Chondrocyte (in vitro differentiated cells): Measurements from ENCODE around the gene MAGEA10. TPM values are rescaled to one million over a fixed set of nuclear protein-coding genes. Genes with fewer than 3 reads are reported as not detected.

Experiments
- DNase-seq: peaks from one replicate; pipeline ENCODE4 v3.0.0; 2021; ENCODE audit warnings: mixed read lengths, low spot score
- H3K27ac Mint-ChIP-seq: one replicate; pipeline ENCODE4 v1.8.0; 2021; ENCODE audit warnings: mild to moderate bottlenecking, moderate library complexity, mixed read lengths; ENCODE audit not compliant: unreplicated experiment
- H3K27me3 Mint-ChIP-seq: 2 replicates; pipeline ENCODE4 v1.8.0; 2021; ENCODE audit warnings: low read depth, mixed read lengths
- H3K36me3 Mint-ChIP-seq: 2 replicates; pipeline ENCODE4 v1.8.0; 2021; ENCODE audit warnings: low read depth, mixed read lengths
- H3K4me1 Mint-ChIP-seq: 2 replicates; pipeline ENCODE4 v1.8.0; 2021; ENCODE audit warnings: low read depth, mild to moderate bottlenecking, mixed read lengths
- H3K4me3 Mint-ChIP-seq: one replicate; pipeline ENCODE4 v1.8.0; 2021; ENCODE audit warnings: mild to moderate bottlenecking, moderate library complexity, mixed read lengths; ENCODE audit not compliant: unreplicated experiment
- H3K9me3 Mint-ChIP-seq: 2 replicates; pipeline ENCODE4 v1.8.0; 2021; ENCODE audit warnings: low read depth, mixed read lengths
- CTCF ChIP-seq: fragments of 200-600 bp; sonication (generic); IDR thresholded peaks from 2 replicates; pipeline ENCODE4 v1.5.0; 2021; ENCODE audit warnings: antibody characterized with exemption, mild to moderate bottlenecking, moderate library complexity
- total RNA-seq: library from RNA; stranded (reverse); gene quantifications from 3 replicates; pipeline ENCODE4 v1.2.1, GENCODE V29; 2021

The MAGEA10 gene
- total RNA-seq, 1 donor from 2014 or later = not detected

GRCh38 chrX:152117305-152117704, 21.1 kb downstream of the MAGEA10 start:
- no peak for TF ChIP-seq CTCF
- Mint-ChIP-seq H3K27ac (no peak overlapping the region), H3K36me3 (no peaks in the 10 kb centered on the region), H3K27me3 (no peaks in the 10 kb centered on the region), H3K4me1 (no peaks in the 10 kb centered on the region), H3K4me3 (no peak overlapping the region), H3K9me3 (peaks cover 17% of the 10 kb centered on the region)
- DNase-seq = no peak

GRCh38 chrX:152108527-152108926, 29.9 kb downstream of the MAGEA10 start:
- Mint-ChIP-seq H3K27ac (no peak overlapping the region), H3K4me3 (no peak overlapping the region), H3K36me3 (no peaks in the 10 kb centered on the region), H3K9me3 (peaks cover 23% of the 10 kb centered on the region), H3K27me3 (no peaks in the 10 kb centered on the region), H3K4me1 (no peaks in the 10 kb centered on the region)
- no peak for TF ChIP-seq CTCF
- no peak for DNase-seq

GRCh38 chrX:152103866-152104265, 34.5 kb downstream of the MAGEA10 start:
- Mint-ChIP-seq H3K4me1 (no peaks in the 10 kb centered on the region), H3K27me3 (no peaks in the 10 kb centered on the region), H3K27ac (no peak overlapping the region), H3K9me3 (peaks cover 34% of the 10 kb centered on the region), H3K36me3 (no peaks in the 10 kb centered on the region), H3K4me3 (no peak overlapping the region)
- TF ChIP-seq CTCF = no peak
- no peak for DNase-seq

GRCh38 chrX:152086141-152086540, 52.2 kb downstream of the MAGEA10 start:
- no peaks in the 10 kb centered on the region for H3K27me3 Mint-ChIP-seq
- peaks cover 32% of the 10 kb centered on the region for H3K9me3 Mint-ChIP-seq
- H3K4me1 Mint-ChIP-seq = no peaks in the 10 kb centered on the region
- H3K4me3 Mint-ChIP-seq = no peak overlapping the region
- no peak for DNase-seq
- H3K36me3 Mint-ChIP-seq = no peaks in the 10 kb centered on the region
- no peak overlapping the region for H3K27ac Mint-ChIP-seq
- TF ChIP-seq CTCF = no peak

Other genes with a start within 250 kb of the MAGEA10 start
- not detected in 3 replicates for gene MAGEA4, start 225.7 kb downstream of the MAGEA10 start, total RNA-seq
- gene GABRE, start 163.9 kb downstream of the MAGEA10 start, total RNA-seq = 0.51 to 1.0 TPM (median 0.94 TPM) in 3 replicates